HT1080 (cell line): ENCODE results near the gene SREBF2. TPM values are rescaled to one million over a fixed set of nuclear protein-coding genes. Genes with fewer than 3 reads are reported as not detected.

Experiments
- DNase-seq: peaks from one replicate; pipeline ENCODE4 v3.0.0-alpha.2; 2015; ENCODE audit warnings: low read depth
- total RNA-seq: library from RNA; depleted of rRNA; stranded (reverse); fragments of >200 nt; shearing (Covaris generic); gene quantifications from 2 replicates; pipeline ENCODE4 v1.2.3, GENCODE V29; 2014

Gene SREBF2
- total RNA-seq, 1 experiment from 2014 or later, result 75.9 TPM

- peak; percentile 63 for DNase-seq
Measured at GRCh38 chr22:41917903-41918791, 85.2 kb downstream of the SREBF2 start.

DNA sequence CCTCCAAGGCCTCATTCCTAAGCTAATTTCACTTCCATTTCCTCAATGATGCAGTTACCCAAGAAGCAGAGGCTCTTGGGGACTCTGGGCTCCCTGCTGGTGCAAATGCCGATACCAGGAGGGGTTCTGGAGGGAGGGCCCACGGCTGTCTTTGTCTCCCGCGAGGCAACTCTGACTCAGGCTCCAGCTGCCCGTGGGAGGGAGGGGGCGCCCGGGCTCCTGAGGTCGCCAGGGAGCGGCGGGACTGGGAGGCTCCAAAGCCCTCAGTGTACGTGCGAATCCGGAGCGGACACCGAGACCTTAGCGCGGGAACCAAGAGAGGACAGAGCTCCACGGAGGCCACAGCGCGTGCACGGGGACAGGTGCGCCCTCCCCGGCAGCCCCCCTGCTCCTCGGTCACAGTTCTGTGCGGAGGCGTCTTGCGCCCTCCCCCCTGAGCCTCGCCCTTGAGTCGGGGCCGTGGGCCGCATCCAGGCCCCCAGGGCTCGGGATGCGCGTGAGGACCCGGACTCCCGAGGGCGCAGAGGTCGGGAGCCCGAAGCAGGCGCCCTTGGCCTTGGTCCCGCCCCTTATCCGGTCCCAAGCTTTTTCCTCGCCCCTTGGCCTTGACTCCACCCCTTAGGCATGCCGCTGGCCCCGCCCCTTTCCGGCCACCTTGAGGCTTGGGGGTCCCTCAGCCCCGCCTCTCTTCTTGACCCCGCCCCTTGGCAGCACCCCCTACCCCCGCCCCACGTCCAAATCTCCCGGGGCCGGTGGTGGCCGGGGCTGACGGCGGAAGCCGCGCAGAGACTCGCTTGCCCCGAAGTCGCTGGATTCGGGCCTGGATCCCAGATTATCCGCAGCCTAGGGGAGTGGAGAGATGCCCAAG lies 86.7 kb downstream of the SREBF2 start:
- DNase-seq, result no peak

GRCh38 chr22:41920271-41920976 lies 87.5 kb downstream of the SREBF2 start:
- DNase-seq, result no peak

GRCh38 chr22:41922328-41922727 lies 89.4 kb downstream of the SREBF2 start:
- no peak for DNase-seq

GRCh38 chr22:41922940-41923594 lies 90.2 kb downstream of the SREBF2 start:
- DNase-seq, result no peak

GRCh38 chr22:41923595-41924276 lies 90.8 kb downstream of the SREBF2 start:
- DNase-seq, result no peak

GRCh38 chr22:41925783-41926460 lies 93.0 kb downstream of the SREBF2 start:
- DNase-seq, result no peak

- DNase-seq, result no peak
Measured at GRCh38 chr22:41927813-41928212, 94.9 kb downstream of the SREBF2 start.

GRCh38 chr22:41928593-41929417 lies 95.9 kb downstream of the SREBF2 start:
- no peak for DNase-seq

- no peak for DNase-seq
Measured at GRCh38 chr22:41929418-41929810, 96.5 kb downstream of the SREBF2 start.

GRCh38 chr22:41931701-41932269 lies 98.9 kb downstream of the SREBF2 start:
- no peak for DNase-seq

GRCh38 chr22:41932353-41932752 lies 99.4 kb downstream of the SREBF2 start:
- no peak for DNase-seq

- DNase-seq, result no peak
Measured at GRCh38 chr22:41933411-41934177, 100.7 kb downstream of the SREBF2 start.

GRCh38 chr22:41934284-41935014 lies 101.5 kb downstream of the SREBF2 start:
- no peak for DNase-seq

DNA sequence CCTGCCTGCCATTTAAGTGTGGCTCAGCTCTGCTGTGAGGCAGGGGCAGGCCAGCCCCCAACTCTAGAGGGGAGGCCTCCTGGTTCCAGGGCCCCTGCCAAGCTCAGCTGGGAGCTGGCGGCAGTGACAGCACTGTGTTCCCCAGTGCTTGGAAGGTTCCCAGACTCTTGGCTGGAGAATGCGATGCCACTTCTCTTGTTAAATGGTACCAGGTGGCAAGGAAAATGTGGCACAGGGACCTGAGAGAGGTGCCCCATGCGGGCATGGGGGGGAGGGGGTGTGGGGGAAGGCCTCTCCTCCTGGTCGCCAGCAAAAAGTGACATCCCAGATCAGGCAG lies 102.1 kb downstream of the SREBF2 start:
- no peak for DNase-seq

- DNase-seq, result no peak
Measured at GRCh38 chr22:41935509-41935908, 102.6 kb downstream of the SREBF2 start.

DNA sequence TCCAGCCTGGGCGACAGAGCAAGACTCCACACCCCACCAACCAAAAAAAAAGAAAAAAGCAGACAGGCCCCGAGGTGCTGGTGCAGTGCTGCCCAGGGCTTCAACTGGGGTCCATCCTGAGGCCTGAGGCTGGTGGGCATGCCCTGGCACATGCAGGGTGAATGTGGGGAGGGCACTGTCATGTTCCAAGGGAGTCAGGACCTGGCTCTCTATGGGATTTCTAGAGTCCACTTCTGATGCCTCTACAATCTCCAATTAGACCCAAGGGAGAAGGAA lies 103.9 kb downstream of the SREBF2 start:
- DNase-seq, result no peak
